Activated CD8-positive, alpha-beta memory T cell treated with anti-CD3 and anti-CD28 coated beads for 1 hour (primary cell): ENCODE results near the gene GEMIN7.

Experiments
- DNase-seq, 2 donors: peaks; one replicate each; pipeline ENCODE4 v3.0.0-alpha.2; 2020; ENCODE audit warnings: low read depth in 1 of 2; ENCODE audit errors: extremely low read depth in 1 of 2

The GEMIN7 gene

DNA sequence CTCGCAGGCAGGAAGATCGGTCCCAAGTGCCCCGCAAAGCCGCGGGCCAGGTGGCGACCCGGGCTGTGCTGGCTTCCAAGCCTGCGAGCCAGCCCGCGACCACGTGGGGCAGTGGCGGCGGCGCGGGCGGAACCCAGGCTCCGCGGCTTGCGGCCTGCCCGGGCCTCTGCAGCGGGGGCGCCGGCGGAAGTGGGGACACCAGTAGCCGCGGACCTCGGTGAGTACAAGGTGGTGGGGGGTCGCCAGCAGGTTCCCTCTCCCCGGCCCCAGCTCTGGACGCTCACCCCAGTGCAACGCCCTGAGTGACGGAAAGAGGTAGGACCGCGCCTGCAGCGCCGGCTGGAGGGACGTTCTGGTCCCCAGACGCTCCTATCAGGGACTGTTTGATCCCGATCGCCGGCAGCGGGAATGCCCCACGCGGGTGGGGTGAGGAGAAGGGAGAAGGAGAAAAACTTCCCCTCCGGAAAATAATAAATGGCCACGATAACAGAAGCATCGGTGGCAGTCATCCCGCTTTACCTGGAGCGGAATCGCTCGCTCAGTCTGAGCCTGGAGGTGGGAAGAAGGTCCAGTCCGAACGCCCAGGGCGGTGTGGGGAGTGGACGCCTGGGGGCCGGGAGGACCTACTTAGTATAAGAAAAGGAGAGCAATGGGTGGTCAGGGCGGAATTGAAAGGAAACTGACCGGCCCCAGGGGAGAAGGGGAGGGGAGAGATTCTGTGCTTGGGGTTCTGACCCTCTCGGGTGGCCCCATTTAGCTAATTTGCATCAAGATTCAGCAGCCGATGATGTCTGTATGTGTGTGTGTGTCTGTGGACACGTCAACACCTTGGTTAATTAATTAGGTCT lies at the start of gene GEMIN7:
Gene GEMIN7 (plus strand): TSS at position 198 of the 848 bp plus-strand sequence. CDS start 10,855 bp downstream, outside the sequence.
- peak; percentile 37 to 74 for DNase-seq

DNA sequence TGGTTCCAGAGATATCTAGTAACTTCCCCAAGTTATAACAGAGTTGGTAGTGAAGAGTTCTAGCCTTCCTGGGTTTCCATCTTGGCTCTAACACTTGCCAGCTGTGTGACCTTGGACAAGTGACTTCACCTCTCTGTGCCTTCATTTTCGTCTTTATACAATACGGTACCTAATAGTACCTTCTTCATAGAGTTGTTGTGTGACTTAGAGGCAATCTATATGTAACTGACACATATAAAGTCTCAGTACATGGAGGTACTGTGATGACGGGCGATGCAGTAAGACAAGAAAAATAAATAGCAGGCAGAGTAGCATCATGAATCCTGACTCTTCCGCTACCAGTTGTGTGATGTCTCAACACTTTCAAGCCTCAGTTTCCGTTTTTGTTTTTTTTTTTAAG lies 48.2 kb upstream of the GEMIN7 start:
- no peak for DNase-seq

- DNase-seq = no peak
Observed at GRCh38 chr19:45032421-45032820, 46.6 kb upstream of the GEMIN7 start.

GRCh38 chr19:45035755-45036154 lies 43.3 kb upstream of the GEMIN7 start:
- no peak for DNase-seq

- no peak for DNase-seq
Observed at GRCh38 chr19:45037393-45038169, 41.5 kb upstream of the GEMIN7 start.

GRCh38 chr19:45038931-45039893 lies 39.8 kb upstream of the GEMIN7 start, which contains the start of gene CLASRP:
Gene CLASRP, plus strand, starts transcription at chr19:45039045. Its CDS starts 1,168 bp downstream, at chr19:45040213.
- DNase-seq = peak; percentile 66 to 88

GRCh38 chr19:45040059-45040771 lies 38.8 kb upstream of the GEMIN7 start:
- DNase-seq = no peak

GRCh38 chr19:45041125-45041524 lies 37.9 kb upstream of the GEMIN7 start:
- no peak for DNase-seq

- DNase-seq = no peak
Observed at GRCh38 chr19:45045671-45046353, 33.2 kb upstream of the GEMIN7 start.

DNA sequence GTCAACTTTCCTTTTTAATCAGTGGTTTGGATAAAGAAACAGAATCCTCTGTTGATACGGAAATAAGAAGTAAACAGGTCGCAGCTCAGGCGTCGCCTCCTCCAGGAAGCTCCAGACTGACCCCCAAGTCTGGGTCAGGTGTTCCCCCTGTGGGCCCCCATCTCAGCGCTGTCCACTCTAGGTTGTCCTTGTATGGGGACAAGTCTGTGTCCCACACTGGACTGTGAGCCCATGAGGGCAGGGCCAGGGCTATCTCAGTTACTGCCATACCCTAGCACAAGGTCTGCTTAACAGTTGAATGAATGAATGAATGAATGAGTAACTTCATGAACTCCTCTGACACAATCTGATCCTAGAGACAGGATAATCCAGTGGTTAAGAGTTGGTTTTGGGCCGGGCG lies 32.7 kb upstream of the GEMIN7 start:
- no peak for DNase-seq

DNA sequence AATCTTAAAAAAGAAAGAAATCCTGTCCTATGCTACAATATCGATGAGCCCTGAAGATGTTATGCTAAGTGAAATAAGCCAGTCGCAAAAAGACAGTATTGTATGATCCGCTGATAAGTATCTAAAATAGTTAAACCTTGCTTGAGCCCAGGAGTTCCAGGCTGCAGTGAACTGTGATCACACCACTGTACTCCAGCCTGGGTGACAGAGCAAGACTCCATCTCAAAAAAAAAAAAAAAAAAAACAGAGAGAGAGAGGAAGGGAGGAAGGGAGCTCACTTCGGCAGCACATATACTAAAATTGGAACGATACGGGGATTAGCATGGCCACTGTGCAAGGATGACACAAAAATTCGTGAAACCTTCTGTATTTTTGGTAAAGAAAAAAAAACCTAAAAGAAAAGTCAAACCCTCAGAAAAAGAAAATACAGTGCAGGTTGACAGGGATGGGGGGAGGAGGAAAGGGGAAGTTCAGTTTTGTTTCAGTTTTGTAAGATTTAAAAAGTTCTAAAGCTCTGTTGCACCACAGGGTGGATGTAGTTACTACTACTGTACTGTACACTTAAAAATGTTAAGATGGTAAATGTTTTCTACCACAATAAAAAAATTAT lies 31.8 kb upstream of the GEMIN7 start:
- DNase-seq = no peak

DNA sequence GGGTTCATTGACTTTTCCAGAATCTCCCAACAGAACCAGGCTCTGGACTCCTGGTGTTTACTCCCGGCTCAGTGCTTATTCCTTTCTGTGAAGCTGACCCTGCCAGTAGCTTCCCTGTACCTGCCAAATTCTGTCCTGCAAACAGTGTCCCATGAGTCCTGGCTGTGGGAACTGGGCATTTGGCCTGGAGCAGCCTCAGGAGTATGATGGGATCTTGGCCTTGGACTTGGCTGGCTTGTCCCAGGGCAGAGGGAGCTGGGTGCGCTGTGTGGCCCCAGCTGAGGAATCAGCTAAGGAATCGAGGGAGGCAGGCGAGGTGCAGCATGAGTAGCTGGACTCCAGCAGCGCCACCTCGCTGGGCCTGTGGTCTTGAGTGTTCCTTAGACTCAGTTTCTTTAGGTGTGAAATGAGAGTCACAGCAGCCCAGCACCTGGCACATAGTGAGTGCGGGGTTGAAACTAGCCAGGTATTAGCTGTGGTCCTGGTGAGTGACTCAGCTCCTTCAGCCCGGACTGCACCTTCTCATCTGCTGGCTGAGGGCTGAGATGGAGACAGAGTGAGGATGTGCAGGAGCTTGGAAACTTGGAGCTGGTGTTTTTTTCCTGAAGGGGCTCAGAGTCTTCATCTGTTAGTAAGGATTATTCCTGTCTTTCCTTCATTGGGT lies 29.9 kb upstream of the GEMIN7 start:
- DNase-seq = no peak

GRCh38 chr19:45050036-45050435 lies 29.0 kb upstream of the GEMIN7 start:
- DNase-seq = no peak

DNA sequence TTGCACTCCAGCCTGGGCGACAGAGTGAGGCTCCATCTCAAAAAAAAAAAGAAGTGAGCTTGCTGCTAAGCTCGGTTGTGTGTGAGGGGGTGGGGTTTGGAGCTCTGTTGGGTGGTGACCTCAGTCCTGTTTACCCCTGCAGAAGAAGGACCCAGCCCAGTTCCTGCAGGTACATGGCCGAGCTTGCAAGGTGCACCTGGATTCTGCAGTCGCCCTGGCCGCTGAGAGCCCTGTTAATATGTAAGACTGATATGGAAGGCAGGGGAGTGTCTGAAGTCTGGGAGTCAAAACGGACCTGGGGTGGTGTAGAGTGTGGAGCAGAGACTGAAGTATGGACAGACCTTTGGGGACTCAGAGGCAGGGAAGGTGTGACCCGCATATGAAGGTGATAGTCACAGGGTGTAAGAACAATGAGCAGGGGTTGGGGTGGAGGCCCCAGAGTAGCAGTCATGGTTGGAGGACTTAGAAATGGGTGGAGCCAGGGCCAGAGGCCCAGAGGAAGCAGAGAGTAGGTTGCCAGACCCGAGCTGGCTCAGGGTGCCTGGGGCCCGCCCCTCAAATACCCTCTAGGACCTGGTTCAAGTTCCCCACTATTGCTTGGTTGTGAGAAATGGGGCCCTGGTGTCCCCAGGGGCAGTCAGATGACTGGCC lies 27.0 kb upstream of the GEMIN7 start:
- no peak for DNase-seq

DNA sequence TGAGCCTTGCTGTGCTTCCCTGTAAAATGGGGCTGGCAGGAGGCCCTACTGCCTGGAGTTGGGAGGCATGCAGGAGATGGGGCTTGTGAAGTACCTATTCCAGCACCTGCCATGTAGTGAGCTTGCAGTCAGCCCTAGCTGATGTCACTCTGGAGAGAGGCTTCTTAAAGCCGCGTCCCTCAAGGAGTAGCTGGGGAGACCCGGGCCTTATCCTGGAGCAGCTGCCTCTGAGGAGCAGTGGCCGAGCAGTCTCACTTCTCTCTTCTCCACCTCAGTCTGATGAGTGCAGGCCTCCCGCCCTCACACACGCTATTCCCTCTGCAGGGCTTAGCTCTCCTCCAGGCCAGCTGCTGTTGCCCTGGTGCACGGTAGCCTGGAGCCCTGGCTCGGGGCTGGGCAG lies 22.2 kb upstream of the GEMIN7 start:
- no peak for DNase-seq

DNA sequence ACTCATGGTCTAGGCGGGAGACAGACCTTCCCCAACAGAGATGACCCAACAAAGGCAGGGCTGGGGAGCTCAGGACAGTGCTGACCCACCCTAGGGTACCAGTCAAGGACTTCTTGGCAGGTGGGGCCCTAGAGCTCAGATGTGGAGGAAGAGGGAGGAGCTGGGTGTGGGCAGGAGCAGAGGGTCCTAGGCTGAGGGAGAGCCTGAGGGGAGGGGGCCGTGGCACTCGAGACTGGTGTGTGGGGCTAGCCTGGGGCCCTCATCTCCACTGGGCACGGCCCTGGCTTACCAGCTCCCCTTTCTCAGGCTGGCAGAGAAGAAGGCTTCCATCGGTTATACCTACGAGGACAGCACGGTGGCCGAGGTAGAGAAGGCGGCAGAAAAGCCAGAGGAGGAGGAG lies 21.6 kb upstream of the GEMIN7 start:
- no peak for DNase-seq

DNA sequence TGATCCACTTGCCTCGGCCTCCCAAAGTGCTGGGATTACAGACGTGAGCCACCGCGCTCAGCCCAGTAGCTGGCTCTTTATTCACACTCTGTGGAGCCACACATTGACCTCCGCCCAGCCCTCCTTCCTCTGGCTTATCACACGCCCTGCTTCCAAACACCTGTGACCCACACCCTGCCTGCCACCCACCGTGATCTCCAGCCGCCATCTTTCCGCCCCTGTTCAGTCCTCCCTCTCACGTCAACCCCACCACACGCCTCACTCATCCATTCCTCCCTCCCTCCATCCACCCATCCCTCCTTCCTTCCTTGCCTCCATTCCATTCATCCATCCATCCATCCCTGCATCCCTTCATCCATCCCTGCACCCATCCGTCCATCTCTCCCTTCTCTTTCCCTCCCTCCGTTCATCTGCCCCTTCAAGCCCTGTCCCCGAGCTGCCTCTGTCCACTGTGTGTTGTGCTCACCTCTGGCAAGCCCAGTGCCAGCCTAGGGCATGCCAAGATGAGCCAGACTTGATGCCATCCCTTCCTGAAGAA lies 20.4 kb upstream of the GEMIN7 start:
- no peak for DNase-seq
